ENCODE results near the gene C1GALT1. TPM values are rescaled to one million over a fixed set of nuclear protein-coding genes. Genes with fewer than 3 reads are reported as not detected.
"Not testable (repeated sequence)": the region's sequence is repeated elsewhere in the genome, so short reads cannot be mapped to it uniquely, and the experiment has no call there.

The C1GALT1 gene
- polyA plus RNA-seq, 4 donors, result 10.0 to 62.0 (median 14.1) TPM

- peaks cover 0 to 6% (median 4%) of the 10 kb centered on the region in 3 donors for H3K36me3 ChIP-seq (ENCODE audit: control insufficient read depth in 3 of 3, insufficient read depth in 2 of 3, low read depth in 1 of 3, low read length in 3 of 3)
- no peak overlapping the region for H3K27ac ChIP-seq (ENCODE audit: low read depth in 1 of 3, low read length in 2 of 3)
- 67 to 88% (median 84%) methylated on average over 4 of the region's 4 CpGs for WGBS, 3 donors
- H3K9me3 ChIP-seq (ENCODE audit: control insufficient read depth in 2 of 2, insufficient read depth in 1 of 2, low read depth in 1 of 2, low read length in 1 of 2), result no peaks in the 10 kb centered on the region
- H3K27me3 ChIP-seq (ENCODE audit: control insufficient read depth in 3 of 3, insufficient read depth in 3 of 3, low read length in 3 of 3), result no peaks in the 10 kb centered on the region
- no peak overlapping the region for H3K4me3 ChIP-seq (ENCODE audit: low read depth in 1 of 3, low read length in 3 of 3)
- DNase-seq, result no peak
- H3K4me1 ChIP-seq (ENCODE audit: control insufficient read depth in 3 of 3, insufficient read depth in 2 of 3, low read depth in 1 of 3, low read length in 2 of 3), result peaks cover 0 to 5% (median under 1%) of the 10 kb centered on the region in 3 donors
- no peak for FAIRE-seq
These were observed 55.0 kb downstream of the C1GALT1 start for GRCh38 chr7:7237201-7237977.

GRCh38 chr7:7237978-7238267 is 55.6 kb downstream of the C1GALT1 start:
- Histone ChIP-seq H3K4me3 (ENCODE audit: low read depth in 1 of 3, low read length in 3 of 3) (no peak overlapping the region), H3K36me3 (ENCODE audit: control insufficient read depth in 3 of 3, insufficient read depth in 2 of 3, low read depth in 1 of 3, low read length in 3 of 3) (peaks cover 0 to 6% (median 4%) of the 10 kb centered on the region in 3 donors), H3K9me3 (ENCODE audit: control insufficient read depth in 2 of 2, insufficient read depth in 1 of 2, low read depth in 1 of 2, low read length in 1 of 2) (no peaks in the 10 kb centered on the region), H3K27me3 (ENCODE audit: control insufficient read depth in 3 of 3, insufficient read depth in 3 of 3, low read length in 3 of 3) (no peaks in the 10 kb centered on the region), H3K27ac (ENCODE audit: low read depth in 1 of 3, low read length in 2 of 3) (no peak overlapping the region), H3K4me1 (ENCODE audit: control insufficient read depth in 3 of 3, insufficient read depth in 2 of 3, low read depth in 1 of 3, low read length in 2 of 3) (peaks cover 0 to 2% (median 0%) of the 10 kb centered on the region in 3 donors)
- FAIRE-seq, result no peak
- WGBS, 3 donors, result 44 to 63% (median 47%) methylated on average over 1 of the region's 1 CpG
- no peak for DNase-seq

GRCh38 chr7:7239346-7239745 is 57.0 kb downstream of the C1GALT1 start:
- DNase-seq (no peak), FAIRE-seq (no peak)
- Histone ChIP-seq H3K27ac (ENCODE audit: low read depth in 1 of 3, low read length in 2 of 3) (no peak overlapping the region), H3K9me3 (ENCODE audit: control insufficient read depth in 2 of 2, insufficient read depth in 1 of 2, low read depth in 1 of 2, low read length in 1 of 2) (no peaks in the 10 kb centered on the region), H3K4me1 (ENCODE audit: control insufficient read depth in 3 of 3, insufficient read depth in 2 of 3, low read depth in 1 of 3, low read length in 2 of 3) (peaks cover 0 to 2% (median 0%) of the 10 kb centered on the region in 3 donors), H3K27me3 (ENCODE audit: control insufficient read depth in 3 of 3, insufficient read depth in 3 of 3, low read length in 3 of 3) (no peaks in the 10 kb centered on the region), H3K4me3 (ENCODE audit: low read depth in 1 of 3, low read length in 3 of 3) (no peak overlapping the region), H3K36me3 (ENCODE audit: control insufficient read depth in 3 of 3, insufficient read depth in 2 of 3, low read depth in 1 of 3, low read length in 3 of 3) (peaks cover 0 to 6% (median 4%) of the 10 kb centered on the region in 3 donors)
- WGBS, 3 donors, result 96 to 100% (median 100%) methylated on average over 1 of the region's 1 CpG

GRCh38 chr7:7242899-7243298 is 60.6 kb downstream of the C1GALT1 start:
- H3K27me3 ChIP-seq (ENCODE audit: control insufficient read depth in 3 of 3, insufficient read depth in 3 of 3, low read length in 3 of 3), result no peaks in the 10 kb centered on the region
- H3K36me3 ChIP-seq (ENCODE audit: control insufficient read depth in 3 of 3, insufficient read depth in 2 of 3, low read depth in 1 of 3, low read length in 3 of 3), result peaks cover 0 to 7% (median 3%) of the 10 kb centered on the region in 3 donors
- no peak overlapping the region for H3K4me3 ChIP-seq (ENCODE audit: low read depth in 1 of 3, low read length in 3 of 3)
- DNase-seq, result no peak
- H3K27ac ChIP-seq (ENCODE audit: low read depth in 1 of 3, low read length in 2 of 3), result no peak overlapping the region
- 80 to 86% (median 83%) methylated on average over 3 of the region's 3 CpGs for WGBS, 3 donors
- no peak for FAIRE-seq
- no peaks in the 10 kb centered on the region for H3K9me3 ChIP-seq (ENCODE audit: control insufficient read depth in 2 of 2, insufficient read depth in 1 of 2, low read depth in 1 of 2, low read length in 1 of 2)
- no peaks in the 10 kb centered on the region for H3K4me1 ChIP-seq (ENCODE audit: control insufficient read depth in 3 of 3, insufficient read depth in 2 of 3, low read depth in 1 of 3, low read length in 2 of 3)

GRCh38 chr7:7245233-7245632 is 62.9 kb downstream of the C1GALT1 start:
- 88 to 96% (median 92%) methylated on average over 13 of the region's 13 CpGs for WGBS, 3 donors
- FAIRE-seq, result not testable (repeated sequence)

GRCh38 chr7:7246223-7246622 is 63.9 kb downstream of the C1GALT1 start:
- Histone ChIP-seq H3K4me1 (ENCODE audit: control insufficient read depth in 3 of 3, insufficient read depth in 2 of 3, low read depth in 1 of 3, low read length in 2 of 3) (peaks cover 0 to 2% (median 0%) of the 10 kb centered on the region in 3 donors), H3K27me3 (ENCODE audit: control insufficient read depth in 3 of 3, insufficient read depth in 3 of 3, low read length in 3 of 3) (no peaks in the 10 kb centered on the region), H3K9me3 (ENCODE audit: control insufficient read depth in 2 of 2, insufficient read depth in 1 of 2, low read depth in 1 of 2, low read length in 1 of 2) (no peaks in the 10 kb centered on the region), H3K4me3 (ENCODE audit: low read depth in 1 of 3, low read length in 3 of 3) (no peak overlapping the region), H3K36me3 (ENCODE audit: control insufficient read depth in 3 of 3, insufficient read depth in 2 of 3, low read depth in 1 of 3, low read length in 3 of 3) (peaks cover 0 to 3% (median 3%) of the 10 kb centered on the region in 3 donors), H3K27ac (ENCODE audit: low read depth in 1 of 3, low read length in 2 of 3) (no peak overlapping the region)
- FAIRE-seq (no peak), DNase-seq (no peak)
- 93 to 100% (median 95%) methylated on average over 3 of the region's 3 CpGs for WGBS, 3 donors

More at GRCh38 chr7:7245233-7245632, 62.9 kb downstream of the C1GALT1 start:
- not testable (repeated sequence) for H3K27ac ChIP-seq (ENCODE audit: low read depth in 1 of 3, low read length in 2 of 3); H3K4me3 ChIP-seq (ENCODE audit: low read depth in 1 of 3, low read length in 3 of 3); H3K9me3 ChIP-seq (ENCODE audit: control insufficient read depth in 2 of 2, insufficient read depth in 1 of 2, low read depth in 1 of 2, low read length in 1 of 2); H3K27me3 ChIP-seq (ENCODE audit: control insufficient read depth in 3 of 3, insufficient read depth in 3 of 3, low read length in 3 of 3); H3K4me1 ChIP-seq (ENCODE audit: control insufficient read depth in 3 of 3, insufficient read depth in 2 of 3, low read depth in 1 of 3, low read length in 2 of 3); H3K36me3 ChIP-seq (ENCODE audit: control insufficient read depth in 3 of 3, insufficient read depth in 2 of 3, low read depth in 1 of 3, low read length in 3 of 3); DNase-seq

- peaks cover 0 to 3% (median 3%) of the 10 kb centered on the region in 3 donors for H3K36me3 ChIP-seq (ENCODE audit: control insufficient read depth in 3 of 3, insufficient read depth in 2 of 3, low read depth in 1 of 3, low read length in 3 of 3)
- no peak overlapping the region for H3K4me3 ChIP-seq (ENCODE audit: low read depth in 1 of 3, low read length in 3 of 3)
- H3K4me1 ChIP-seq (ENCODE audit: control insufficient read depth in 3 of 3, insufficient read depth in 2 of 3, low read depth in 1 of 3, low read length in 2 of 3), result peaks cover 0 to 2% (median 0%) of the 10 kb centered on the region in 3 donors
- peak; percentile 61 for FAIRE-seq
- no peaks in the 10 kb centered on the region for H3K9me3 ChIP-seq (ENCODE audit: control insufficient read depth in 2 of 2, insufficient read depth in 1 of 2, low read depth in 1 of 2, low read length in 1 of 2)
- WGBS, 3 donors, result 4 to 36% (median 5%) methylated on average over 1 of the region's 1 CpG
- no peak overlapping the region for H3K27ac ChIP-seq (ENCODE audit: low read depth in 1 of 3, low read length in 2 of 3)
- H3K27me3 ChIP-seq (ENCODE audit: control insufficient read depth in 3 of 3, insufficient read depth in 3 of 3, low read length in 3 of 3), result no peaks in the 10 kb centered on the region
- DNase-seq, result peak in 1 of 2 donors; percentile 69
These were observed 65.3 kb downstream of the C1GALT1 start for GRCh38 chr7:7247658-7248057.

- no peaks in the 10 kb centered on the region for H3K27me3 ChIP-seq (ENCODE audit: control insufficient read depth in 3 of 3, insufficient read depth in 3 of 3, low read length in 3 of 3)
- FAIRE-seq, result no peak
These were observed 67.5 kb downstream of the C1GALT1 start for GRCh38 chr7:7249814-7250213.

More at GRCh38 chr7:7249814-7250213, 67.5 kb downstream of the C1GALT1 start:
- H3K27ac ChIP-seq (ENCODE audit: low read depth in 1 of 3, low read length in 2 of 3), result no peak overlapping the region
- H3K9me3 ChIP-seq (ENCODE audit: control insufficient read depth in 2 of 2, insufficient read depth in 1 of 2, low read depth in 1 of 2, low read length in 1 of 2), result no peaks in the 10 kb centered on the region
- peaks cover 0 to 2% (median 0%) of the 10 kb centered on the region in 3 donors for H3K4me1 ChIP-seq (ENCODE audit: control insufficient read depth in 3 of 3, insufficient read depth in 2 of 3, low read depth in 1 of 3, low read length in 2 of 3)
- 64 to 69% (median 65%) methylated on average over 2 of the region's 2 CpGs for WGBS, 3 donors
- no peak for DNase-seq
- no peak overlapping the region for H3K4me3 ChIP-seq (ENCODE audit: low read depth in 1 of 3, low read length in 3 of 3)
- peaks cover 0 to 3% (median 3%) of the 10 kb centered on the region in 3 donors for H3K36me3 ChIP-seq (ENCODE audit: control insufficient read depth in 3 of 3, insufficient read depth in 2 of 3, low read depth in 1 of 3, low read length in 3 of 3)
